Measurements from ENCODE around the gene USP25. TPM values are rescaled to one million over a fixed set of nuclear protein-coding genes. Genes with fewer than 3 reads are reported as not detected.

Gene USP25, protein sequence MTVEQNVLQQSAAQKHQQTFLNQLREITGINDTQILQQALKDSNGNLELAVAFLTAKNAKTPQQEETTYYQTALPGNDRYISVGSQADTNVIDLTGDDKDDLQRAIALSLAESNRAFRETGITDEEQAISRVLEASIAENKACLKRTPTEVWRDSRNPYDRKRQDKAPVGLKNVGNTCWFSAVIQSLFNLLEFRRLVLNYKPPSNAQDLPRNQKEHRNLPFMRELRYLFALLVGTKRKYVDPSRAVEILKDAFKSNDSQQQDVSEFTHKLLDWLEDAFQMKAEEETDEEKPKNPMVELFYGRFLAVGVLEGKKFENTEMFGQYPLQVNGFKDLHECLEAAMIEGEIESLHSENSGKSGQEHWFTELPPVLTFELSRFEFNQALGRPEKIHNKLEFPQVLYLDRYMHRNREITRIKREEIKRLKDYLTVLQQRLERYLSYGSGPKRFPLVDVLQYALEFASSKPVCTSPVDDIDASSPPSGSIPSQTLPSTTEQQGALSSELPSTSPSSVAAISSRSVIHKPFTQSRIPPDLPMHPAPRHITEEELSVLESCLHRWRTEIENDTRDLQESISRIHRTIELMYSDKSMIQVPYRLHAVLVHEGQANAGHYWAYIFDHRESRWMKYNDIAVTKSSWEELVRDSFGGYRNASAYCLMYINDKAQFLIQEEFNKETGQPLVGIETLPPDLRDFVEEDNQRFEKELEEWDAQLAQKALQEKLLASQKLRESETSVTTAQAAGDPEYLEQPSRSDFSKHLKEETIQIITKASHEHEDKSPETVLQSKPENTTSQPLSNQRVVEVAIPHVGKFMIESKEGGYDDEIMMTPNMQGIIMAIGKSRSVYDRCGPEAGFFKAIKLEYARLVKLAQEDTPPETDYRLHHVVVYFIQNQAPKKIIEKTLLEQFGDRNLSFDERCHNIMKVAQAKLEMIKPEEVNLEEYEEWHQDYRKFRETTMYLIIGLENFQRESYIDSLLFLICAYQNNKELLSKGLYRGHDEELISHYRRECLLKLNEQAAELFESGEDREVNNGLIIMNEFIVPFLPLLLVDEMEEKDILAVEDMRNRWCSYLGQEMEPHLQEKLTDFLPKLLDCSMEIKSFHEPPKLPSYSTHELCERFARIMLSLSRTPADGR
- total RNA-seq (49.8 and 59.5 TPM in 2 replicates), polyA plus RNA-seq (18.7 and 22.2 TPM in 2 replicates)

DNA sequence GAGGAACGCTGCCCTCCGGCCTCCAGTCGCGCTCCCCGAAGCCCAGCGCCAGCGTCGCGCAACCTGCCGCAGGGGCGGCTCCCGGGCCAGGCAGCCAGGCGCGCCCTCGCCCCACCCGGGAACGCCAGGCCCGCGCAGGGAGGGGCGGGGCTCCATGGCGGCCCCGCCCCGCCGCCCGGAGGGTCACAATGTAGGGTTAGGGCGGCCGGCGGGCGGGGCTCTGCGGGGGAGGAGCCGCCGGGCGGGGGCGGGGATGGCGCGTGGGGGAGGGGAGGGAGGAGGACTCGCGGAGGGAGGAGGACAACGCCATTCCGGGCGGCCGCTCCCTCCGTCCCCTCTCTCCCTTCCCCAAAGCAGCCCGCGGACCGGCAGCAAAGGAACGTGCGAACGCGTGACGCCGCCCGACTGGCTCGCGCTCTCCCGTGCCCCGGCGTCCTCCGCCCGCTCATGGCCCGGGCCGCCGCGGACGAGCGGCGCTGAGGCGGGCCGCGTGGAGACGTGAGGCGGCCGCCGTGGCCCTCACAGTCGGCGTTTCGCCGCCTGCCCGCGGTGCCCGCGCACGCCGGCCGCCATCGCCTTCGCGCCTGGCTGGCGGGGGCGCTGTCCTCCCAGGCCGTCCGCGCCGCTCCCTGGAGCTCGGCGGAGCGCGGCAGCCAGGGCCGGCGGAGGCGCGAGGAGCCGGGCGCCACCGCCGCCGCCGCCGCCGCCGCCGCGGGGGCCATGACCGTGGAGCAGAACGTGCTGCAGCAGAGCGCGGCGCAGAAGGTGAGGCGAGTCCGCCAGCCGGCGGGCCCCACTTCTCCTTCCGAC lies at the start of gene USP25:
Gene USP25 (plus strand): TSS at position 309 of the 810 bp plus-strand sequence. CDS start 412 bp downstream, at position 721.
- 1% methylated on average over 93 of the region's 123 CpGs for WGBS (ENCODE audit: low lambda C conversion rate, missing lambda C conversion rate)
- Histone ChIP-seq H3K4me1 (ENCODE audit: insufficient read depth) (peaks cover 8% of the 10 kb centered on the region), H3K27ac (peak within 1 kb of the TSS; percentile 94)

DNA sequence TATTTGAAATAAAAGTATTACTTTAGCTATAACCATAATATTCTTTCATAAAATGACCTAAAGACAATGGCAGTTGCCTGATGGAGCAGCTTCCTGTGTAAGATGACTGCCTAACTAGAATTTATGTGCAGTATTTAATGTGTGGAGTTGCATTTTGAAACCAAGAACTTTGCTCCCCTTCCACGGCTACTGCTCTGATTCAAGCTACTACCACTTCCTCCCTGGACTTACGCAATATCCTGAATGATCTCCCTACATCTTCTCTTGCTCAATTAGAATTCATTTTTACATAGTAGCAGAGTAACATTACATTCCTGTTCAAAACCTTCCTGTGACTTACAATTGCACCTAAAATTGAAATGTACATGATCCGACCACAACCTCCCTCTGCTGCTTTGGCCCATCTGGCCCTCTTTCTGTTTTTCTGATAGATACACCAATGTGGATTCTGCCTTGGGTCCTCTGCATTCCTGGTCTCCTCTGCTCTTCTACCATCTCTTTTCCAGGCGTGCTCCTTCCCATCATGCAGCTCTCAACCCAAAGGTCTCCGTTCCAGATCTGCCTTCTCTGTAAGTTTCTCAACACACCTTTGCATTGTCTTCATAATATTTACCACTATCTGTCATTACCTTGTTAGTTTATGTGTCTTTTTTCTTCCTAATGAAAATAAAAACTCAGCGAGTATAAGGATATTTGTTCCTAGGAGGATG lies 47.4 kb upstream of the USP25 start:
- H3K4me2 ChIP-seq, result no peak overlapping the region
- peak overlapping the region; percentile 38 for H2AFZ ChIP-seq
- no peaks in the 10 kb centered on the region for H3K4me1 ChIP-seq (ENCODE audit: insufficient read depth)
- WGBS (ENCODE audit: low lambda C conversion rate, missing lambda C conversion rate), result 88% methylated on average over 6 of the region's 6 CpGs
- DNase-seq (ENCODE audit: low spot score), result no peak
- no peaks in the 10 kb centered on the region for H3K9me3 ChIP-seq (ENCODE audit: low read depth)
- H3K36me3 ChIP-seq (replicated peaks; ENCODE audit: insufficient read depth, low read depth), result no peaks in the 10 kb centered on the region
- H4K20me1 ChIP-seq (ENCODE audit: insufficient read depth, poor library complexity, severe bottlenecking), result no peaks in the 10 kb centered on the region
- H3K4me3 ChIP-seq, result no peak overlapping the region
- H3K9me2 ChIP-seq (replicated peaks; ENCODE audit: insufficient read depth), result no peaks in the 10 kb centered on the region
- no peaks in the 10 kb centered on the region for H3K79me2 ChIP-seq
- TF ChIP-seq EZH2phosphoT487 (IDR thresholded peaks at IDR 0.05; ENCODE audit: low read depth, severe bottlenecking, unreplicated experiment), result no peak
- peak overlapping the region; percentile 6 for H3K27ac ChIP-seq
- no peaks in the 10 kb centered on the region for H3K27me3 ChIP-seq

More for the DNA sequence above, at the start of gene USP25:
- no peak for TF ChIP-seq CTCF (IDR thresholded peaks at IDR 0.05; ENCODE audit: poor library complexity)
- TF ChIP-seq EZH2phosphoT487 (IDR thresholded peaks at IDR 0.05; ENCODE audit: low read depth, severe bottlenecking, unreplicated experiment), result no peak
- TF ChIP-seq EZH2 (IDR thresholded peaks at IDR 0.05; ENCODE audit: borderline replicate concordance), result no peak
- H2AFZ ChIP-seq, result peak within 1 kb of the TSS; percentile 55
- H4K20me1 ChIP-seq (ENCODE audit: insufficient read depth, poor library complexity, severe bottlenecking), result peaks cover 26% of the 10 kb centered on the region
- H3K4me2 ChIP-seq, result peak within 1 kb of the TSS; percentile 78
- no peaks in the 10 kb centered on the region for H3K27me3 ChIP-seq
- H3K36me3 ChIP-seq (replicated peaks; ENCODE audit: insufficient read depth, low read depth), result no peaks in the 10 kb centered on the region
- H3K9me3 ChIP-seq (ENCODE audit: low read depth), result no peaks in the 10 kb centered on the region
- peaks cover 40% of the 10 kb centered on the region for H3K79me2 ChIP-seq
- no peaks in the 10 kb centered on the region for H3K9me2 ChIP-seq (replicated peaks; ENCODE audit: insufficient read depth)
- peak within 1 kb of the TSS; percentile 57 for H3K4me3 ChIP-seq
- peak; percentile 93 for DNase-seq (ENCODE audit: low spot score)

- no peak overlapping the region for H3K4me2 ChIP-seq
- no peaks in the 10 kb centered on the region for H3K9me3 ChIP-seq (ENCODE audit: low read depth)
- no peak overlapping the region for H3K4me3 ChIP-seq
- H3K79me2 ChIP-seq, result no peaks in the 10 kb centered on the region
- no peaks in the 10 kb centered on the region for H3K9me2 ChIP-seq (replicated peaks; ENCODE audit: insufficient read depth)
- H3K27me3 ChIP-seq, result no peaks in the 10 kb centered on the region
- H4K20me1 ChIP-seq (ENCODE audit: insufficient read depth, poor library complexity, severe bottlenecking), result no peaks in the 10 kb centered on the region
- no peaks in the 10 kb centered on the region for H3K36me3 ChIP-seq (replicated peaks; ENCODE audit: insufficient read depth, low read depth)
- no peak for TF ChIP-seq EZH2 (IDR thresholded peaks at IDR 0.05; ENCODE audit: borderline replicate concordance)
- no peak for TF ChIP-seq EZH2phosphoT487 (IDR thresholded peaks at IDR 0.05; ENCODE audit: low read depth, severe bottlenecking, unreplicated experiment)
- no peak for TF ChIP-seq CTCF (IDR thresholded peaks at IDR 0.05; ENCODE audit: poor library complexity)
- no peak overlapping the region for H2AFZ ChIP-seq
- H3K27ac ChIP-seq, result no peak overlapping the region
- 77% methylated on average over 2 of the region's 2 CpGs for WGBS (ENCODE audit: low lambda C conversion rate, missing lambda C conversion rate)
- no peak for DNase-seq (ENCODE audit: low spot score)
- H3K4me1 ChIP-seq (ENCODE audit: insufficient read depth), result no peaks in the 10 kb centered on the region
These were observed 46.8 kb upstream of the USP25 start for GRCh38 chr21:15682977-15683376.

All from hepatocyte (in vitro differentiated cells).